ENCODE results near the gene OSCP1.
A peak's percentile ranks its signal among the peaks of the same experiment; 100 is the strongest.

OSCP1 gene

GRCh38 chr1:36443297-36443696 lies 7.0 kb downstream of the OSCP1 start:
- FAIRE-seq = no peak

- no peak for FAIRE-seq
Measured at GRCh38 chr1:36442337-36442736, 7.9 kb downstream of the OSCP1 start.

- FAIRE-seq = no peak
Measured at GRCh38 chr1:36440646-36441045, 9.6 kb downstream of the OSCP1 start.

GRCh38 chr1:36440044-36440443 lies 10.2 kb downstream of the OSCP1 start:
- FAIRE-seq = no peak

- no peak for FAIRE-seq
Measured at GRCh38 chr1:36438715-36439114, 11.5 kb downstream of the OSCP1 start.

GRCh38 chr1:36436821-36437220 lies 13.4 kb downstream of the OSCP1 start:
- no peak for FAIRE-seq

- FAIRE-seq = no peak
Measured at GRCh38 chr1:36433102-36433501, 17.1 kb downstream of the OSCP1 start.

GRCh38 chr1:36432616-36433015 lies 17.6 kb downstream of the OSCP1 start:
- no peak for FAIRE-seq

GRCh38 chr1:36425791-36426190 lies 24.5 kb downstream of the OSCP1 start:
- FAIRE-seq = no peak

- no peak for FAIRE-seq
Measured at GRCh38 chr1:36421649-36422048, 28.6 kb downstream of the OSCP1 start.

GRCh38 chr1:36420836-36421317 lies 29.4 kb downstream of the OSCP1 start:
- peak; percentile 86 for FAIRE-seq

- no peak for FAIRE-seq
Measured at GRCh38 chr1:36420409-36420808, 29.8 kb downstream of the OSCP1 start.

GRCh38 chr1:36419569-36419968 lies 30.7 kb downstream of the OSCP1 start:
- no peak for FAIRE-seq

- FAIRE-seq = no peak
Measured at GRCh38 chr1:36419140-36419539, 31.1 kb downstream of the OSCP1 start.

- no peak for FAIRE-seq
Measured at GRCh38 chr1:36417931-36418330, 32.3 kb downstream of the OSCP1 start.

- no peak for FAIRE-seq
Measured at GRCh38 chr1:36415661-36416326, 34.5 kb downstream of the OSCP1 start.

- FAIRE-seq = no peak
Measured at GRCh38 chr1:36414384-36414783, 35.9 kb downstream of the OSCP1 start.

- FAIRE-seq = no peak
Measured at GRCh38 chr1:36411674-36412648, 38.3 kb downstream of the OSCP1 start.

GRCh38 chr1:36408479-36408878 lies 41.8 kb downstream of the OSCP1 start:
- no peak for FAIRE-seq

GRCh38 chr1:36406440-36406839 lies 43.8 kb downstream of the OSCP1 start:
- no peak for FAIRE-seq

GRCh38 chr1:36402504-36402890 lies 47.8 kb downstream of the OSCP1 start:
- no peak for FAIRE-seq

GRCh38 chr1:36401602-36402503 lies 48.4 kb downstream of the OSCP1 start:
- no peak for FAIRE-seq

All from TTC549 (cell line).